NB4 (cell line): ENCODE measurements around the gene MRGPRG.

Experiments
- POLR2A ChIP-seq: IDR thresholded peaks from 2 replicates; pipeline ENCODE4 v1.6.1; 2011; ENCODE audit warnings: mild to moderate bottlenecking; ENCODE audit not compliant: insufficient read length; ENCODE audit errors: extremely low read depth
- TF ChIP-seq, protein P1 (sequence below): IDR thresholded peaks from one replicate; pipeline ENCODE4 v1.5.1; 2012; ENCODE audit warnings: low read depth, low read length

DNA sequence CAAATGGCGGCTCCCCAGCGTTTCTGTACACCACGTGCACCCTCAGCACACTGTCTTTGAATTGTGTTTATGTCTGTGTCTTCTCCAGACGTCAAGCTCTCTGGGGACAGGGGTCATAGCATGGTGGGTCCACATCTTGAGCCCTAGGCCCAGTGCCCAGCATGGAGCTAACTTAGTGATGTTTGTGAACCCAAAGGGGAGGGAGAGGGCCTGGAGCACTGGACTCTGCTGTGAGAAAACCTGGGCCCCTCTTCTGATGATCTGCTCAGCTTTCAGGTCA is 4.3 kb downstream of the MRGPRG start:
- TF ChIP-seq, protein P1, sequence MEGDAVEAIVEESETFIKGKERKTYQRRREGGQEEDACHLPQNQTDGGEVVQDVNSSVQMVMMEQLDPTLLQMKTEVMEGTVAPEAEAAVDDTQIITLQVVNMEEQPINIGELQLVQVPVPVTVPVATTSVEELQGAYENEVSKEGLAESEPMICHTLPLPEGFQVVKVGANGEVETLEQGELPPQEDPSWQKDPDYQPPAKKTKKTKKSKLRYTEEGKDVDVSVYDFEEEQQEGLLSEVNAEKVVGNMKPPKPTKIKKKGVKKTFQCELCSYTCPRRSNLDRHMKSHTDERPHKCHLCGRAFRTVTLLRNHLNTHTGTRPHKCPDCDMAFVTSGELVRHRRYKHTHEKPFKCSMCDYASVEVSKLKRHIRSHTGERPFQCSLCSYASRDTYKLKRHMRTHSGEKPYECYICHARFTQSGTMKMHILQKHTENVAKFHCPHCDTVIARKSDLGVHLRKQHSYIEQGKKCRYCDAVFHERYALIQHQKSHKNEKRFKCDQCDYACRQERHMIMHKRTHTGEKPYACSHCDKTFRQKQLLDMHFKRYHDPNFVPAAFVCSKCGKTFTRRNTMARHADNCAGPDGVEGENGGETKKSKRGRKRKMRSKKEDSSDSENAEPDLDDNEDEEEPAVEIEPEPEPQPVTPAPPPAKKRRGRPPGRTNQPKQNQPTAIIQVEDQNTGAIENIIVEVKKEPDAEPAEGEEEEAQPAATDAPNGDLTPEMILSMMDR, result no peak
- TF ChIP-seq POLR2A, result no peak
